SK-N-SH (cell line): ENCODE data around the gene CHPF. TPM values are rescaled to one million over a fixed set of nuclear protein-coding genes. Genes with fewer than 3 reads are reported as not detected.

Experiments
- CTCF ChIA-PET: fragments of 300-600, 350-600 bp; formaldehyde crosslinking; extraction: SDS; loops from one replicate; lab custom pipeline; 2021; lab: Yijun Ruan, JAX
- POLR2A ChIA-PET: fragments of 350-600 bp; sonication (Branson Sonifier 250); formaldehyde crosslinking; extraction: SDS; loops from one replicate; lab custom pipeline; 2020; ENCODE audit warnings: antibody characterized with exemption, inconsistent platforms; lab: Yijun Ruan, JAX
- DNase-seq: peaks from one replicate; pipeline ENCODE4 v3.0.0; 2012
- H2AFZ ChIP-seq: fragments of 200-600 bp; sonication (generic); 2 replicates; pipeline ENCODE4 v1.8.1; 2016; ENCODE audit warnings: antibody characterized with exemption, mild to moderate bottlenecking, low read depth
- H3F3A ChIP-seq: fragments of 200-600 bp; sonication (generic); replicated peaks from 2 replicates; pipeline ENCODE3; 2016; ENCODE audit warnings: antibody characterized with exemption, mild to moderate bottlenecking; ENCODE audit not compliant: insufficient read depth
- H3K27ac ChIP-seq, 2 experiments: fragments of 200-500 bp in 1 of 2; fragments of 200-600 bp in 1 of 2; sonication (Bioruptor generic) in 1 of 2; sonication (generic), shearing (Covaris generic) in 1 of 2; 2 replicates each; pipeline versions ENCODE4 v1.5.1 to v1.6.1; 2014 to 2016; ENCODE audit warnings: low read depth in 2 of 2, inconsistent platforms in 1 of 2, low read length in 1 of 2, mild to moderate bottlenecking in 1 of 2, mixed read lengths in 1 of 2
- H3K27me3 ChIP-seq: fragments of 200-600 bp; sonication (generic), shearing (Covaris generic); 2 replicates; pipeline ENCODE4 v1.6.1; 2016; ENCODE audit warnings: mixed run types; ENCODE audit not compliant: insufficient read depth
- H3K36me3 ChIP-seq, 2 experiments: fragments of 200-500 bp in 1 of 2; fragments of 200-600 bp in 1 of 2; sonication (Bioruptor generic) in 1 of 2; sonication (generic) in 1 of 2; replicated peaks in 1 of 2; 2 replicates each; pipeline versions ENCODE3 to v1.5.1; 2014 to 2016; ENCODE audit warnings: low read length in 1 of 2, mild to moderate bottlenecking in 1 of 2; ENCODE audit not compliant: insufficient read depth in 2 of 2, control insufficient read depth in 1 of 2
- H3K4me1 ChIP-seq, 2 experiments: fragments of 200-500 bp in 1 of 2; fragments of 200-600 bp in 1 of 2; sonication (Bioruptor generic) in 1 of 2; sonication (generic), shearing (Covaris generic) in 1 of 2; 2 replicates each; pipeline versions ENCODE4 v1.5.1 to v1.6.1; 2014 to 2016; ENCODE audit warnings: low read depth in 1 of 2, low read length in 1 of 2, mixed run types in 1 of 2; ENCODE audit not compliant: insufficient read depth in 2 of 2, control insufficient read depth in 1 of 2
- H3K4me2 ChIP-seq: fragments of 200-600 bp; sonication (generic), shearing (Covaris generic); 2 replicates; pipeline ENCODE4 v1.6.1; 2017; ENCODE audit warnings: mixed run types
- H3K4me3 ChIP-seq, 2 experiments: fragments of 200-500 bp in 1 of 2; fragments of 200-600 bp in 1 of 2; sonication (Bioruptor generic) in 1 of 2; sonication (generic), shearing (Covaris generic) in 1 of 2; 2 replicates each; pipeline versions ENCODE4 v1.5.1 to v1.8.1; 2014 to 2016; ENCODE audit warnings: low read depth in 2 of 2, inconsistent platforms in 1 of 2, low read length in 1 of 2, mild to moderate bottlenecking in 1 of 2, mixed read lengths in 1 of 2, moderate library complexity in 1 of 2
- H3K79me2 ChIP-seq: fragments of 200-600 bp; sonication (generic); 2 replicates; pipeline ENCODE4 v1.8.1; 2017; ENCODE audit warnings: mild to moderate bottlenecking; ENCODE audit not compliant: insufficient read depth
- H3K9ac ChIP-seq: fragments of 200-600 bp; sonication (generic); 2 replicates; pipeline ENCODE4 v1.6.1; 2017; ENCODE audit warnings: mixed run types
- H3K9me2 ChIP-seq: fragments of 200-600 bp; sonication (generic); 2 replicates; pipeline ENCODE4 v1.6.1; 2017; ENCODE audit warnings: mixed run types
- H3K9me3 ChIP-seq: fragments of 200-600 bp; sonication (generic); 2 replicates; pipeline ENCODE4 v1.6.1; 2017; ENCODE audit warnings: mixed run types, mild to moderate bottlenecking, moderate library complexity
- H4K20me1 ChIP-seq: fragments of 200-600 bp; sonication (generic); 2 replicates; pipeline ENCODE4 v1.6.1; 2017; ENCODE audit warnings: mild to moderate bottlenecking, mixed run types; ENCODE audit not compliant: insufficient read depth
- CHD2 ChIP-seq: fragments of 150-350 bp; IDR thresholded peaks from 2 replicates; pipeline ENCODE4 v1.6.1; 2018; ENCODE audit warnings: low read length; ENCODE audit not compliant: partially characterized antibody
- ELF1 ChIP-seq: IDR thresholded peaks from 2 replicates; pipeline ENCODE4 v1.4.0; 2012
- EP300 ChIP-seq, 2 experiments: IDR thresholded peaks; 2 replicates each; pipeline versions ENCODE4 v1.4.0 to v1.6.1; 2012; ENCODE audit warnings: borderline replicate concordance in 1 of 2, low read depth in 1 of 2, low read length in 1 of 2
- FOXJ3 ChIP-seq: sonication (generic); formaldehyde crosslinking; IDR thresholded peaks from 2 replicates; pipeline ENCODE4 v1.5.1; 2020; ENCODE audit warnings: mild to moderate bottlenecking, missing genetic modification reagents
- GATA2 ChIP-seq: sonication (generic); formaldehyde crosslinking; IDR thresholded peaks from 2 replicates; pipeline ENCODE4 v1.5.0; 2020; ENCODE audit warnings: mild to moderate bottlenecking, missing genetic modification reagents
- MEF2A ChIP-seq: IDR thresholded peaks from 2 replicates; pipeline ENCODE4 v1.4.0; 2012; ENCODE audit warnings: low read depth, borderline replicate concordance
- MXI1 ChIP-seq: IDR thresholded peaks from 2 replicates; pipeline ENCODE4 v1.6.1; 2012; ENCODE audit warnings: mild to moderate bottlenecking, low read depth, low read length, improper control_type of control experiment
- RAD21 ChIP-seq: IDR thresholded peaks from 2 replicates; pipeline ENCODE4 v1.6.1; 2012; ENCODE audit warnings: mild to moderate bottlenecking, low read length
- RCOR1 ChIP-seq: fragments of 150-350 bp; IDR thresholded peaks from 2 replicates; pipeline ENCODE4 v1.6.1; 2017; ENCODE audit warnings: antibody characterized with exemption, low read length
- RXRA ChIP-seq: IDR thresholded peaks from 2 replicates; pipeline ENCODE4 v1.4.0; 2012; ENCODE audit warnings: low read depth, mild to moderate bottlenecking, borderline replicate concordance
- SMC3 ChIP-seq: IDR thresholded peaks from 2 replicates; pipeline ENCODE4 v1.6.1; 2012; ENCODE audit warnings: low read depth, low read length, improper control_type of control experiment
- TAF1 ChIP-seq: IDR thresholded peaks from 2 replicates; pipeline ENCODE4 v1.6.1; 2012; ENCODE audit warnings: low read depth, mild to moderate bottlenecking, low read length, moderate library complexity, borderline replicate concordance
- ZBTB33 ChIP-seq: IDR thresholded peaks from 2 replicates; pipeline ENCODE4 v1.4.0; 2012; ENCODE audit warnings: low read depth, borderline replicate concordance
- WGBS: methylation state at CpG from one replicate; pipeline ENCODE4 v1.1.6; 2017; ENCODE audit warnings: low lambda C conversion rate; 5-methylcytosine and 5-hydroxymethylcytosine counted together
- polyA plus RNA-seq, 3 experiments: library from polyadenylated mRNA; depleted of rRNA; stranded (reverse); fragments of >200 nt; gene quantifications; 2 replicates each; pipeline ENCODE4 v1.2.3, GENCODE V29; 2012
- TF ChIP-seq, protein P1 (sequence below): IDR thresholded peaks from 2 replicates; pipeline ENCODE4 v1.6.1; 2012; ENCODE audit warnings: mild to moderate bottlenecking, low read depth, low read length, moderate library complexity

Gene CHPF
- polyA plus RNA-seq, 1 of the 3 experiments (the other 2 are of a cell fraction): 141 TPM

DNA sequence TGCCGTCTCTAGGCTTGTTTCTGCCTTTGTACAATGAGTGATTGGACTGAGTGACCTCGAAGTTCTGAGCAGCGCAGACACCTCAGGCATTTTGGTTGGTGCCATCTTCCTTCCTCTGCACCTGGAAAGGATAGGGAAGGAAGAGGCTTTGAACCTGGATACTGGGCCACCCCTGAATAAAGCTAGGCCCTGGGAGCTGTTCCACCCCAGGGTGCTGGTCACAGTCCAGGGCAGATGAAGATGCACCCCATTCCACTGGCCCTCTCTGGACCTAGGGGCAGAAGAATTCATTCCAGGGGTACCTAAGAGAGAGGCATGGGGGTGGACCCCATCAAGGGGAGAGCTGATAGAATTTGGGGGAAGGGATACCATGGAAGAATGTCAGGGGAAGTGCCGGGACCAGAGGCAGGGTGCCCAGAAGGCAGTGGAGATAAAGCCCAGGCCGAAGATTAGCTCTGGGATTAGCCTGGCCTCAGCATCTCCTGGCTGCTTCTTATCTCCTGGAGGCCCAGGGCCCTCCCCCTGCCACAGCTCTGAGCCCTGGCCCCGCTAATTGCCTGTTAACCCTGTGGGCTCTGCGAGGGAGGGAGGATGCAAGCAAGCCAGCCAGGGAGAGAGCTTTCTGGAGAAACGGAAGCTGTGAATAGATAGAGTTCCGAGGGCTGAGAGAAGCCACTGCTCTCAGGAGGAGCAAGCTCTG is 17.9 kb downstream of the CHPF start:
- Histone ChIP-seq H3K4me1 (peaks cover 12 to 67% of the 10 kb centered on the region in 2 experiments; a peak in 2 of 4 replicates), H3K4me2 (no peak overlapping the region), H3K9me3 (no peaks in the 10 kb centered on the region), H3K79me2 (no peaks in the 10 kb centered on the region), H3F3A (no peaks in the 10 kb centered on the region), H3K27ac (peak overlapping the region in 1 of 2 experiments; percentile 98; a peak in 2 of 4 replicates), H3K27me3 (no peaks in the 10 kb centered on the region; the same call in 1 of the 2 replicates), H3K36me3 (no peaks in the 10 kb centered on the region)
- POLR2A ChIA-PET: interaction anchor here (0.9 to 8.0 kb wide), 10 partner anchors 13 to 72 kb away, joined by 3 to 210 read pairs (median 7); partner anchors contain the start of genes ASIC4, CHPF, GMPPA and INHA
- DNase-seq: peak; percentile 91
- TF ChIP-seq RXRA (no peak), RAD21 (peak; percentile 38), TAF1 (no peak), EP300 (IDR thresholded peaks at IDR 0.05; ENCODE audit: borderline replicate concordance in 1 of 2, low read depth in 1 of 2, low read length in 1 of 2) (peak in 1 of 2 experiments; percentile 91; a peak in 2 of 4 replicates), CHD2 (peak; percentile 83), SMC3 (peak; percentile 22; the same call in 1 of the 2 replicates), ZBTB33 (no peak), GATA2 (CRISPR knock-in tag) (peak; percentile 99), RCOR1 (peak; percentile 89), FOXJ3 (peak; percentile 86), ELF1 (no peak), MXI1 (0 out of 2 replicates have a peak, but pooled peaks have one; percentile 66), MEF2A (no peak)
- TF ChIP-seq, protein P1, sequence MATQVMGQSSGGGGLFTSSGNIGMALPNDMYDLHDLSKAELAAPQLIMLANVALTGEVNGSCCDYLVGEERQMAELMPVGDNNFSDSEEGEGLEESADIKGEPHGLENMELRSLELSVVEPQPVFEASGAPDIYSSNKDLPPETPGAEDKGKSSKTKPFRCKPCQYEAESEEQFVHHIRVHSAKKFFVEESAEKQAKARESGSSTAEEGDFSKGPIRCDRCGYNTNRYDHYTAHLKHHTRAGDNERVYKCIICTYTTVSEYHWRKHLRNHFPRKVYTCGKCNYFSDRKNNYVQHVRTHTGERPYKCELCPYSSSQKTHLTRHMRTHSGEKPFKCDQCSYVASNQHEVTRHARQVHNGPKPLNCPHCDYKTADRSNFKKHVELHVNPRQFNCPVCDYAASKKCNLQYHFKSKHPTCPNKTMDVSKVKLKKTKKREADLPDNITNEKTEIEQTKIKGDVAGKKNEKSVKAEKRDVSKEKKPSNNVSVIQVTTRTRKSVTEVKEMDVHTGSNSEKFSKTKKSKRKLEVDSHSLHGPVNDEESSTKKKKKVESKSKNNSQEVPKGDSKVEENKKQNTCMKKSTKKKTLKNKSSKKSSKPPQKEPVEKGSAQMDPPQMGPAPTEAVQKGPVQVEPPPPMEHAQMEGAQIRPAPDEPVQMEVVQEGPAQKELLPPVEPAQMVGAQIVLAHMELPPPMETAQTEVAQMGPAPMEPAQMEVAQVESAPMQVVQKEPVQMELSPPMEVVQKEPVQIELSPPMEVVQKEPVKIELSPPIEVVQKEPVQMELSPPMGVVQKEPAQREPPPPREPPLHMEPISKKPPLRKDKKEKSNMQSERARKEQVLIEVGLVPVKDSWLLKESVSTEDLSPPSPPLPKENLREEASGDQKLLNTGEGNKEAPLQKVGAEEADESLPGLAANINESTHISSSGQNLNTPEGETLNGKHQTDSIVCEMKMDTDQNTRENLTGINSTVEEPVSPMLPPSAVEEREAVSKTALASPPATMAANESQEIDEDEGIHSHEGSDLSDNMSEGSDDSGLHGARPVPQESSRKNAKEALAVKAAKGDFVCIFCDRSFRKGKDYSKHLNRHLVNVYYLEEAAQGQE: peak; percentile 69
- TF ChIP-seq, all 33 proteins: peak for 9
- Histone ChIP-seq H3K4me3 (no peak overlapping the region; a peak in 1 of 4 replicates), H3K9me2 (no peaks in the 10 kb centered on the region), H4K20me1 (no peaks in the 10 kb centered on the region), H2AFZ (no peak overlapping the region), H3K9ac (no peak overlapping the region)
- CTCF ChIA-PET: interaction anchor here (1.3 to 62.1 kb wide), 6 partner anchors 15 to 137 kb away, joined by 3 to 2824 read pairs (median 161); partner anchors contain the start of genes ASIC4, CHPF, GMPPA and TMEM198
- WGBS: 50% methylated on average over 6 of the region's 9 CpGs
